Measurements from ENCODE around the gene IPP.
"Not testable (repeated sequence)": the region's sequence is repeated elsewhere in the genome, so short reads cannot be mapped to it uniquely, and the experiment has no call there.

The IPP gene

GRCh38 chr1:45677751-45678245, 72.7 kb downstream of the IPP start:
- no peak for ATAC-seq
- peaks cover 67% of the 10 kb centered on the region for H3K4me1 Mint-ChIP-seq
- peak overlapping the region in 1 of 2 donors; percentile 2 for H3K27ac Mint-ChIP-seq
- DNase-seq: no peak
- no peak overlapping the region for H3K4me3 Mint-ChIP-seq
- no peaks in the 10 kb centered on the region for H3K9me3 Mint-ChIP-seq
- no peaks in the 10 kb centered on the region for H3K27me3 Mint-ChIP-seq

GRCh38 chr1:45676553-45676952, 73.9 kb downstream of the IPP start:
- not testable (repeated sequence) for DNase-seq, ATAC-seq, H3K4me3 Mint-ChIP-seq, H3K9me3 Mint-ChIP-seq, H3K27me3 Mint-ChIP-seq
- H3K27ac Mint-ChIP-seq: peak overlapping the region in 1 of 2 donors; percentile 46
- H3K4me1 Mint-ChIP-seq: peaks cover 66% of the 10 kb centered on the region

- DNase-seq: no peak
- Mint-ChIP-seq H3K9me3 (no peaks in the 10 kb centered on the region), H3K4me3 (no peak overlapping the region), H3K4me1 (peaks cover 65% of the 10 kb centered on the region), H3K27ac (no peak overlapping the region), H3K27me3 (no peaks in the 10 kb centered on the region)
- no peak for ATAC-seq
Observed at GRCh38 chr1:45674478-45674877, 76.0 kb downstream of the IPP start.

- Mint-ChIP-seq H3K27ac (no peak overlapping the region), H3K4me3 (no peak overlapping the region), H3K4me1 (peaks cover 59% of the 10 kb centered on the region), H3K9me3 (no peaks in the 10 kb centered on the region), H3K27me3 (no peaks in the 10 kb centered on the region)
- ATAC-seq (no peak), DNase-seq (no peak)
Observed at GRCh38 chr1:45673956-45674355, 76.5 kb downstream of the IPP start.

GRCh38 chr1:45669859-45670655, 80.4 kb downstream of the IPP start:
- no peaks in the 10 kb centered on the region for H3K27me3 Mint-ChIP-seq
- no peak overlapping the region for H3K4me3 Mint-ChIP-seq
- H3K9me3 Mint-ChIP-seq: no peaks in the 10 kb centered on the region
- no peak overlapping the region for H3K27ac Mint-ChIP-seq
- peaks cover 42% of the 10 kb centered on the region for H3K4me1 Mint-ChIP-seq
- ATAC-seq (no peak), DNase-seq (no peak)

GRCh38 chr1:45669379-45669778, 81.1 kb downstream of the IPP start:
- DNase-seq: no peak
- ATAC-seq: no peak
- H3K4me1 Mint-ChIP-seq: peaks cover 42% of the 10 kb centered on the region
- H3K27me3 Mint-ChIP-seq: no peaks in the 10 kb centered on the region
- H3K27ac Mint-ChIP-seq: no peak overlapping the region
- no peaks in the 10 kb centered on the region for H3K9me3 Mint-ChIP-seq
- H3K4me3 Mint-ChIP-seq: no peak overlapping the region

GRCh38 chr1:45668526-45668925, 81.9 kb downstream of the IPP start:
- no peak for DNase-seq
- no peak overlapping the region for H3K27ac Mint-ChIP-seq
- no peak for ATAC-seq
- no peaks in the 10 kb centered on the region for H3K9me3 Mint-ChIP-seq
- peaks cover 38% of the 10 kb centered on the region for H3K4me1 Mint-ChIP-seq
- H3K4me3 Mint-ChIP-seq: no peak overlapping the region
- H3K27me3 Mint-ChIP-seq: no peaks in the 10 kb centered on the region

- ATAC-seq (no peak), DNase-seq (no peak)
- Mint-ChIP-seq H3K4me3 (no peak overlapping the region), H3K27ac (no peak overlapping the region), H3K4me1 (peaks cover 28% of the 10 kb centered on the region), H3K9me3 (no peaks in the 10 kb centered on the region), H3K27me3 (no peaks in the 10 kb centered on the region)
Observed at GRCh38 chr1:45667321-45668111, 82.9 kb downstream of the IPP start.

GRCh38 chr1:45666836-45667235, 83.6 kb downstream of the IPP start:
- peaks cover 25% of the 10 kb centered on the region for H3K4me1 Mint-ChIP-seq
- no peak overlapping the region for H3K27ac Mint-ChIP-seq
- H3K9me3 Mint-ChIP-seq: no peaks in the 10 kb centered on the region
- no peak for ATAC-seq
- no peak for DNase-seq
- no peak overlapping the region for H3K4me3 Mint-ChIP-seq
- no peaks in the 10 kb centered on the region for H3K27me3 Mint-ChIP-seq

- no peak overlapping the region for H3K27ac Mint-ChIP-seq
- DNase-seq: no peak
- H3K4me1 Mint-ChIP-seq: no peaks in the 10 kb centered on the region
- no peaks in the 10 kb centered on the region for H3K9me3 Mint-ChIP-seq
- no peaks in the 10 kb centered on the region for H3K27me3 Mint-ChIP-seq
- ATAC-seq: no peak
- H3K4me3 Mint-ChIP-seq: no peak overlapping the region
Observed at GRCh38 chr1:45660336-45660735, 90.1 kb downstream of the IPP start.

GRCh38 chr1:45659222-45659621, 91.2 kb downstream of the IPP start:
- Mint-ChIP-seq H3K9me3 (no peaks in the 10 kb centered on the region), H3K4me1 (no peaks in the 10 kb centered on the region), H3K27ac (peak overlapping the region in 1 of 2 donors; percentile 12), H3K27me3 (no peaks in the 10 kb centered on the region), H3K4me3 (no peak overlapping the region)
- DNase-seq: no peak
- no peak for ATAC-seq

GRCh38 chr1:45658171-45658570, 92.3 kb downstream of the IPP start:
- Mint-ChIP-seq H3K27me3 (no peaks in the 10 kb centered on the region), H3K4me3 (no peak overlapping the region), H3K4me1 (no peaks in the 10 kb centered on the region), H3K9me3 (no peaks in the 10 kb centered on the region), H3K27ac (no peak overlapping the region)
- no peak for ATAC-seq
- no peak for DNase-seq

- Mint-ChIP-seq H3K9me3 (no peaks in the 10 kb centered on the region), H3K27ac (peak overlapping the region; percentile 20 to 67), H3K4me3 (no peak overlapping the region), H3K4me1 (no peaks in the 10 kb centered on the region), H3K27me3 (no peaks in the 10 kb centered on the region)
- no peak for ATAC-seq
- no peak for DNase-seq
Observed at GRCh38 chr1:45656573-45657226, 93.8 kb downstream of the IPP start.

GRCh38 chr1:45654540-45655280, 95.7 kb downstream of the IPP start:
- no peaks in the 10 kb centered on the region for H3K4me1 Mint-ChIP-seq
- DNase-seq: no peak
- peak; percentile 53 for ATAC-seq
- no peak overlapping the region for H3K27ac Mint-ChIP-seq
- H3K27me3 Mint-ChIP-seq: no peaks in the 10 kb centered on the region
- no peaks in the 10 kb centered on the region for H3K9me3 Mint-ChIP-seq
- no peak overlapping the region for H3K4me3 Mint-ChIP-seq

All from stimulated activated naive CD8-positive, alpha-beta T cell treated with anti-CD3 and anti-CD28 coated beads, Interleukin-15, amount 100 ng/mL, for 72 hours (primary cell).